ENCODE data around the gene TMEM135. TPM values are rescaled to one million over a fixed set of nuclear protein-coding genes. Genes with fewer than 3 reads are reported as not detected.
"Not testable (repeated sequence)": the region's sequence is repeated elsewhere in the genome, so short reads cannot be mapped to it uniquely, and the experiment has no call there.

Gene TMEM135
- total RNA-seq, 1 donor from 2014 or later = 28.8 TPM

GRCh38 chr11:87105826-87106225 is 68.1 kb downstream of the TMEM135 start:
- intact Hi-C loops (cut with micrococcal nuclease); H3K36me3 Mint-ChIP-seq (ENCODE audit: low read depth); DNase-seq (ENCODE audit: low spot score); H3K4me1 Mint-ChIP-seq (ENCODE audit: low read depth); H3K27ac Mint-ChIP-seq; H3K4me3 Mint-ChIP-seq; H3K9me3 Mint-ChIP-seq; H3K27me3 Mint-ChIP-seq (ENCODE audit: insufficient read depth): not testable (repeated sequence)

- H3K9me3 Mint-ChIP-seq; DNase-seq (ENCODE audit: low spot score); H3K4me1 Mint-ChIP-seq (ENCODE audit: low read depth); H3K27me3 Mint-ChIP-seq (ENCODE audit: insufficient read depth); intact Hi-C loops (cut with micrococcal nuclease); H3K27ac Mint-ChIP-seq; H3K4me3 Mint-ChIP-seq; H3K36me3 Mint-ChIP-seq (ENCODE audit: low read depth): not testable (repeated sequence)
These were observed 69.6 kb downstream of the TMEM135 start for GRCh38 chr11:87107379-87107778.

GRCh38 chr11:87110443-87111131 is 72.9 kb downstream of the TMEM135 start:
- no peaks in the 10 kb centered on the region for H3K27me3 Mint-ChIP-seq (ENCODE audit: insufficient read depth)
- peaks cover 7% of the 10 kb centered on the region for H3K4me1 Mint-ChIP-seq (ENCODE audit: low read depth)
- H3K27ac Mint-ChIP-seq = no peak overlapping the region
- peaks cover 3% of the 10 kb centered on the region for H3K36me3 Mint-ChIP-seq (ENCODE audit: low read depth)
- intact Hi-C loops (cut with micrococcal nuclease) = no loop called here
- DNase-seq (ENCODE audit: low spot score) = no peak
- H3K4me3 Mint-ChIP-seq = no peak overlapping the region
- H3K9me3 Mint-ChIP-seq = peaks cover 6% of the 10 kb centered on the region

GRCh38 chr11:87114093-87114492 is 76.4 kb downstream of the TMEM135 start:
- Mint-ChIP-seq H3K9me3 (no peaks in the 10 kb centered on the region), H3K27me3 (ENCODE audit: insufficient read depth) (no peaks in the 10 kb centered on the region), H3K4me3 (no peak overlapping the region), H3K4me1 (ENCODE audit: low read depth) (peaks cover 10% of the 10 kb centered on the region), H3K27ac (no peak overlapping the region), H3K36me3 (ENCODE audit: low read depth) (no peaks in the 10 kb centered on the region)
- DNase-seq (ENCODE audit: low spot score) = no peak
- intact Hi-C loops (cut with micrococcal nuclease) = no loop called here

GRCh38 chr11:87116185-87116584 is 78.5 kb downstream of the TMEM135 start:
- H3K27me3 Mint-ChIP-seq (ENCODE audit: insufficient read depth) = no peaks in the 10 kb centered on the region
- H3K4me1 Mint-ChIP-seq (ENCODE audit: low read depth) = peaks cover 5% of the 10 kb centered on the region
- H3K27ac Mint-ChIP-seq = no peak overlapping the region
- intact Hi-C loops (cut with micrococcal nuclease) = no loop called here
- H3K36me3 Mint-ChIP-seq (ENCODE audit: low read depth) = no peaks in the 10 kb centered on the region
- H3K9me3 Mint-ChIP-seq = no peaks in the 10 kb centered on the region
- no peak for DNase-seq (ENCODE audit: low spot score)
- H3K4me3 Mint-ChIP-seq = no peak overlapping the region

- peaks cover 5% of the 10 kb centered on the region for H3K4me1 Mint-ChIP-seq (ENCODE audit: low read depth)
- no peak overlapping the region for H3K4me3 Mint-ChIP-seq
- no peak overlapping the region for H3K27ac Mint-ChIP-seq
- no peak for DNase-seq (ENCODE audit: low spot score)
- no peaks in the 10 kb centered on the region for H3K27me3 Mint-ChIP-seq (ENCODE audit: insufficient read depth)
- intact Hi-C loops (cut with micrococcal nuclease) = no loop called here
- no peaks in the 10 kb centered on the region for H3K36me3 Mint-ChIP-seq (ENCODE audit: low read depth)
- H3K9me3 Mint-ChIP-seq = no peaks in the 10 kb centered on the region
These were observed 83.2 kb downstream of the TMEM135 start for GRCh38 chr11:87120937-87121336.

GRCh38 chr11:87122852-87123251 is 85.1 kb downstream of the TMEM135 start:
- Mint-ChIP-seq H3K4me1 (ENCODE audit: low read depth) (peaks cover 5% of the 10 kb centered on the region), H3K27ac (no peak overlapping the region), H3K36me3 (ENCODE audit: low read depth) (no peaks in the 10 kb centered on the region), H3K27me3 (ENCODE audit: insufficient read depth) (no peaks in the 10 kb centered on the region), H3K4me3 (no peak overlapping the region), H3K9me3 (no peaks in the 10 kb centered on the region)
- intact Hi-C loops (cut with micrococcal nuclease) = no loop called here
- no peak for DNase-seq (ENCODE audit: low spot score)

GRCh38 chr11:87125257-87125656 is 87.5 kb downstream of the TMEM135 start:
- Mint-ChIP-seq H3K4me3 (no peak overlapping the region), H3K36me3 (ENCODE audit: low read depth) (peaks cover 2% of the 10 kb centered on the region), H3K27ac (no peak overlapping the region), H3K4me1 (ENCODE audit: low read depth) (no peaks in the 10 kb centered on the region), H3K9me3 (no peaks in the 10 kb centered on the region), H3K27me3 (ENCODE audit: insufficient read depth) (no peaks in the 10 kb centered on the region)
- no peak for DNase-seq (ENCODE audit: low spot score)
- intact Hi-C loops (cut with micrococcal nuclease) = no loop called here

- Mint-ChIP-seq H3K4me3 (no peak overlapping the region), H3K27me3 (ENCODE audit: insufficient read depth) (no peaks in the 10 kb centered on the region), H3K9me3 (no peaks in the 10 kb centered on the region), H3K27ac (no peak overlapping the region), H3K36me3 (ENCODE audit: low read depth) (peaks cover 2% of the 10 kb centered on the region), H3K4me1 (ENCODE audit: low read depth) (no peaks in the 10 kb centered on the region)
- intact Hi-C loops (cut with micrococcal nuclease) = no loop called here
- DNase-seq (ENCODE audit: low spot score) = no peak
These were observed 89.4 kb downstream of the TMEM135 start for GRCh38 chr11:87127101-87127500.

GRCh38 chr11:87128372-87128771 is 90.6 kb downstream of the TMEM135 start:
- Mint-ChIP-seq H3K4me1 (ENCODE audit: low read depth) (no peaks in the 10 kb centered on the region), H3K9me3 (no peaks in the 10 kb centered on the region), H3K27ac (no peak overlapping the region), H3K4me3 (no peak overlapping the region), H3K36me3 (ENCODE audit: low read depth) (peaks cover 2% of the 10 kb centered on the region), H3K27me3 (ENCODE audit: insufficient read depth) (no peaks in the 10 kb centered on the region)
- DNase-seq (ENCODE audit: low spot score) = no peak
- intact Hi-C loops (cut with micrococcal nuclease) = no loop called here

GRCh38 chr11:87134524-87135106 is 96.9 kb downstream of the TMEM135 start:
- no peaks in the 10 kb centered on the region for H3K4me1 Mint-ChIP-seq (ENCODE audit: low read depth)
- peaks cover 5% of the 10 kb centered on the region for H3K9me3 Mint-ChIP-seq
- peaks cover 3% of the 10 kb centered on the region for H3K36me3 Mint-ChIP-seq (ENCODE audit: low read depth)

GRCh38 chr11:87136236-87136635 is 98.5 kb downstream of the TMEM135 start:
- intact Hi-C loops (cut with micrococcal nuclease) = no loop called here
- H3K4me1 Mint-ChIP-seq (ENCODE audit: low read depth) = no peaks in the 10 kb centered on the region
- peaks cover 6% of the 10 kb centered on the region for H3K9me3 Mint-ChIP-seq
- no peak overlapping the region for H3K27ac Mint-ChIP-seq
- no peaks in the 10 kb centered on the region for H3K27me3 Mint-ChIP-seq (ENCODE audit: insufficient read depth)
- no peak overlapping the region for H3K4me3 Mint-ChIP-seq
- DNase-seq (ENCODE audit: low spot score) = no peak
- peaks cover 1% of the 10 kb centered on the region for H3K36me3 Mint-ChIP-seq (ENCODE audit: low read depth)

More at GRCh38 chr11:87134524-87135106, 96.9 kb downstream of the TMEM135 start:
- Mint-ChIP-seq H3K4me3 (no peak overlapping the region), H3K27me3 (ENCODE audit: insufficient read depth) (no peaks in the 10 kb centered on the region), H3K27ac (no peak overlapping the region)
- intact Hi-C loops (cut with micrococcal nuclease) = no loop called here
- DNase-seq (ENCODE audit: low spot score) = no peak

- Mint-ChIP-seq H3K4me3 (no peak overlapping the region), H3K27me3 (ENCODE audit: insufficient read depth) (no peaks in the 10 kb centered on the region), H3K36me3 (ENCODE audit: low read depth) (peaks cover 3% of the 10 kb centered on the region)
These were observed 100.0 kb downstream of the TMEM135 start for GRCh38 chr11:87137711-87138110.

More at GRCh38 chr11:87137711-87138110, 100.0 kb downstream of the TMEM135 start:
- Mint-ChIP-seq H3K9me3 (peaks cover 6% of the 10 kb centered on the region), H3K27ac (no peak overlapping the region), H3K4me1 (ENCODE audit: low read depth) (no peaks in the 10 kb centered on the region)
- DNase-seq (ENCODE audit: low spot score) = no peak
- intact Hi-C loops (cut with micrococcal nuclease) = no loop called here

Data from activated T-helper 1 cell treated with anti-CD3 and anti-CD28 coated beads, Interleukin-12 subunit alpha, Interleukin-12 subunit beta, Interleukin-2, Interleukin-4 antibody, amounts not matched to agents 30 ng/mL and 10 ng/mL and 1 ng/mL, durations not matched to agents 14 hours and 24 hours and 36 hours (primary cell).